ENCODE measurements around the gene RAB11A. TPM values are rescaled to one million over a fixed set of nuclear protein-coding genes. Genes with fewer than 3 reads are reported as not detected.
A peak's percentile ranks its signal among the peaks of the same experiment; 100 is the strongest.

Gene RAB11A
- total and polyA plus RNA-seq, 8 donors, result 129 to 360 (median 183) TPM

DNA sequence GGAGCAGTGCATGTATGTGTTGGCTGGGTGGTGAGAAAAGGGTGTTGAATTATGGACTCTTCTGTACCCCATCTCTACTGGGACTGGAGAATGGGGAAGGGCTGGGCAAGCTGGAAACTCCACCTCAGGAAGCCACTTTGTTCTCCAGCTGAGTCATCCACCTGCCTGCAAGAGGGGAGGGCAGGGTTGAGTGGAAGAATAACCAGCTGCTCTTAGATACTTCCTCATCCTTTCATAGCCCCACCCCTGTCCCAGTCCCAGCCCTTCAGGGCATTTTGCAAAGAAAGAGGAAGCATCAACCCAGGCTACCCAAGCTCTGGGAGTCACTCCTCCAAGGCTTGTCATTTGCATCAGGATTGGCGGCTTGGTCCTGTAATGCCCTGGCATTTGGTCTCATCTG lies 33.1 kb downstream of the RAB11A start:
- Histone ChIP-seq H3K9me3 (no peaks in the 10 kb centered on the region), H3K27me3 (no peaks in the 10 kb centered on the region), H3K36me3 (peaks cover 35 to 78% (median 72%) of the 10 kb centered on the region in 4 donors), H3K27ac (peak overlapping the region in 1 of 5 donors; percentile 57), H3K4me1 (peaks cover 0 to 41% (median 8%) of the 10 kb centered on the region in 4 donors), H3K4me3 (no peak overlapping the region)
- intact Hi-C loops (cut with DNase I; ENCODE audit: low total_unique reads), result loop anchor here (5.0 kb wide), 1 partner anchor 50 kb away; no protein-coding TSS in a partner anchor
- no peak for TF ChIP-seq POLR2A (IDR thresholded peaks at IDR 0.05)
- no peak for TF ChIP-seq EP300 (IDR thresholded peaks at IDR 0.05)
- TF ChIP-seq, protein P1, sequence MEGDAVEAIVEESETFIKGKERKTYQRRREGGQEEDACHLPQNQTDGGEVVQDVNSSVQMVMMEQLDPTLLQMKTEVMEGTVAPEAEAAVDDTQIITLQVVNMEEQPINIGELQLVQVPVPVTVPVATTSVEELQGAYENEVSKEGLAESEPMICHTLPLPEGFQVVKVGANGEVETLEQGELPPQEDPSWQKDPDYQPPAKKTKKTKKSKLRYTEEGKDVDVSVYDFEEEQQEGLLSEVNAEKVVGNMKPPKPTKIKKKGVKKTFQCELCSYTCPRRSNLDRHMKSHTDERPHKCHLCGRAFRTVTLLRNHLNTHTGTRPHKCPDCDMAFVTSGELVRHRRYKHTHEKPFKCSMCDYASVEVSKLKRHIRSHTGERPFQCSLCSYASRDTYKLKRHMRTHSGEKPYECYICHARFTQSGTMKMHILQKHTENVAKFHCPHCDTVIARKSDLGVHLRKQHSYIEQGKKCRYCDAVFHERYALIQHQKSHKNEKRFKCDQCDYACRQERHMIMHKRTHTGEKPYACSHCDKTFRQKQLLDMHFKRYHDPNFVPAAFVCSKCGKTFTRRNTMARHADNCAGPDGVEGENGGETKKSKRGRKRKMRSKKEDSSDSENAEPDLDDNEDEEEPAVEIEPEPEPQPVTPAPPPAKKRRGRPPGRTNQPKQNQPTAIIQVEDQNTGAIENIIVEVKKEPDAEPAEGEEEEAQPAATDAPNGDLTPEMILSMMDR (IDR thresholded peaks at IDR 0.05), result no peak
- peak in 2 of 3 donors; percentile 19 to 66 for TF ChIP-seq POLR2AphosphoS5 (IDR thresholded peaks at IDR 0.05)
- WGBS, 5 donors, result 59 to 100% (median 88%) methylated on average over 1 of the region's 1 CpG
- DNase-seq, result peak; percentile 53 to 83

DNA sequence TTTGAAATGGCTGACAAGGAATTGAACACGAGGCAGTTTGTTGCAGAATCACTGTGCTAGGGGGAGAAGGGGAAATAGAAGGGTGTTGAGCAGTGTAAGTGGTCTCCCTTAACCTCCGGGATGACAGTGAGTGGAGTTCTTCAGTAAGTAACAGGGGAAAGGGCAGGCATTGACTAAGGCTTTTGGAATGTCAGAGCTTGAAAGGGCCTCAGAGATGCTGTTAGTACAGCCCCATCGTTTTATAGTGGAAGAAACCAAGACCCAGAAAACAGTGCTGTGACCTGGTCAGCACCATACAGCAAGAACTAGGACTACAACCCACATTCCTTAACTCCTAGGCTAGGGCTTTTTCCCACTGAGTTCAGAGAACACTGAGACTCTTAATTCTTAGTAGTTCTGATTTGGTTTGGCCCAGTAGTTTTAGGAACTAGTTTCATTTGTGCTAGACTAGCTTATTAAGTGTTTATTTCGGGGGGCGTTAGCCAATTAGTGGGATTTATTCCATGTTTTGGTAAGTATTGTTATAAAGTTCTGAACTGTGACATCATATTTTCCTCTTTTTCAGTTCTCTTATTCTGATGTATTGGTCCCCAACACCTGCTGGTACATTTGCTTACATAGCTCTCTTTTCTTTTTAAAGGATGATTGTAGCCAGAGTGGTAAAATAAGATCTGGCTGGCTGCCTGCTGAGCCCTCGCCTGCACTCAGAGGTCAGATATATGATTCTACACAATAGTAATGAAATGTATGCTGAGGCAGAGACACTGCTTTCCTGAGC lies 34.2 kb downstream of the RAB11A start:
- no peak for DNase-seq
- TF ChIP-seq, protein P1 (IDR thresholded peaks at IDR 0.05), result no peak
- intact Hi-C loops (cut with DNase I; ENCODE audit: low total_unique reads), result loop anchor here (5.0 kb wide), 1 partner anchor 49 kb away; no protein-coding TSS in a partner anchor
- H3K27me3 ChIP-seq, result no peaks in the 10 kb centered on the region
- no peak overlapping the region for H3K4me3 ChIP-seq
- no peaks in the 10 kb centered on the region for H3K9me3 ChIP-seq
- H3K4me1 ChIP-seq, result peaks cover 0 to 41% (median 8%) of the 10 kb centered on the region in 4 donors
- H3K27ac ChIP-seq, result no peak overlapping the region
- WGBS, 5 donors, result 89 to 92% (median 90%) methylated on average over 6 of the region's 6 CpGs
- H3K36me3 ChIP-seq, result peaks cover 37 to 75% (median 69%) of the 10 kb centered on the region in 4 donors

DNA sequence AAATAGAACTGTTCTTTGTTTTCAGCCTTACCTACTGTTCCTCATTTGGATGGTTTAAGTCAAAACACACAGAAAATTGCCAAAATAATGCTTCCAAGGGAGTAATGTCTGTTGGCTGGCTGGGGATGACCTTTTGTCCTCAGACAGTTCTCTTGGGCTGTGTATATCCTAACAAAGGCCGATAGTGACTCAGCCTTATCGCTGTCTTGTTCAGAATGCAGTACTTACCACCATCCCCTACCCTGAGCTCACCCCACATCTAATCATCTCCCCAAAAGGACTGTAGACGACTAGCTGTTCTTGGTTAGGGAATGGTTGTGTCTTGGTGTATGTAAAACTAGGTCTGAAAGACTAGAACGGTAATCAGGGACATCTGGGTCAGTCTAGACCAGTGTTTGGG lies 35.0 kb downstream of the RAB11A start:
- Histone ChIP-seq H3K27ac (no peak overlapping the region), H3K4me3 (no peak overlapping the region), H3K27me3 (no peaks in the 10 kb centered on the region), H3K36me3 (peaks cover 30 to 75% (median 66%) of the 10 kb centered on the region in 4 donors), H3K4me1 (peaks cover 0 to 41% (median 8%) of the 10 kb centered on the region in 4 donors), H3K9me3 (no peaks in the 10 kb centered on the region)
- TF ChIP-seq EP300 (IDR thresholded peaks at IDR 0.05), result no peak
- TF ChIP-seq POLR2AphosphoS5 (IDR thresholded peaks at IDR 0.05), result no peak
- TF ChIP-seq POLR2A (IDR thresholded peaks at IDR 0.05), result no peak
- TF ChIP-seq, protein P1 (IDR thresholded peaks at IDR 0.05), result no peak
- intact Hi-C loops (cut with DNase I; ENCODE audit: low total_unique reads), result loop anchor here (5.0 kb wide), 1 partner anchor 48 kb away; no protein-coding TSS in a partner anchor
- no peak for DNase-seq
- WGBS, 5 donors, result 75 to 97% (median 89%) methylated on average over 4 of the region's 4 CpGs

DNA sequence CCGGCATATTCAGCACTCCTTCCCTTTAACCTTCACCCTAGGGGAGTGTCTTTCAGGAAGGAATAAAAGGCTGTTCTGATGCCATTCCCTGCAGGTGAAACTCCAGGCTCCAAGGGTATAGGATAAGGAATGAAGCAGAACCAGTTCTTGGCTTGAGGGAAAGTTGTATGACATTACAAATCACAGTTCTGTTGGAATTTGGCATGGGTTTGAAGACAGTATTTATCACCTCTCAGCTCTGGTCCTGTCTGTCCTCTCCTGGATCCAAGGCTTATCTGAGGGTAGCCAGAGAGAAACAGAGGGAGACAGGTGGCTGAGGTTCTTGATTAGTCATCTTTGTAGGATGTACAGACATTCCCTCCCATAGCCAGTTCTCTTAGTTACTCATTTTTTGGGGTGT lies 37.1 kb downstream of the RAB11A start:
- WGBS, 5 donors, result 42 to 84% (median 67%) methylated on average over 1 of the region's 1 CpG
- peak in 1 of 2 donors; percentile 79 for DNase-seq
- TF ChIP-seq EP300 (IDR thresholded peaks at IDR 0.05) (no peak), POLR2AphosphoS5 (IDR thresholded peaks at IDR 0.05) (no peak), POLR2A (IDR thresholded peaks at IDR 0.05) (no peak)
- no peaks in the 10 kb centered on the region for H3K27me3 ChIP-seq
- no peak overlapping the region for H3K4me3 ChIP-seq
- peaks cover 24 to 80% (median 70%) of the 10 kb centered on the region in 4 donors for H3K36me3 ChIP-seq
- intact Hi-C loops (cut with DNase I; ENCODE audit: low total_unique reads), result no loop called here
- no peaks in the 10 kb centered on the region for H3K9me3 ChIP-seq
- peak overlapping the region in 1 of 5 donors; percentile 13 for H3K27ac ChIP-seq
- peaks cover 0 to 24% (median 8%) of the 10 kb centered on the region in 4 donors for H3K4me1 ChIP-seq
